GM21515 (cell line): ENCODE data around the gene RASGRP3.

Source experiments
- ATAC-seq: cut with Tn5 transposase; IDR thresholded peaks from one replicate; pipeline ENCODE4 v1.9.1; 2021; ENCODE audit not compliant: unreplicated experiment

RASGRP3 gene

DNA sequence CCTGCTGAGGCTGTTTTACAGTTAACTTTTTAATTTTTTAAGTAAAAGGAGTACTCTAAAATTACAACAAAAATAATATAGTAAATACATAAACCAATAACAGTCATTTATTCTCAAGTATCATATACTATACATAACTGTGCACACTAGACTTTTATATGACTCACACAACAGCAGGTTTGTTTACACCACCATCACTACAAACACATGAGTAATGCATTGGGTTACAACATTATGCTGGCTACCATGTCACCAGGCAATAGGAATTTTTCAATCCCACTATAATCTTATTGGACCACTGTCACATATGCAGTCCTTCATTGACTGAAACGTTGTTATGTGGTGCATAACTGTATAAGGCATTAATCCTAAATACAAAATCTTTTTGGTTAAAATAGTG, 42.5 kb downstream of the RASGRP3 start:
- ATAC-seq = no peak

DNA sequence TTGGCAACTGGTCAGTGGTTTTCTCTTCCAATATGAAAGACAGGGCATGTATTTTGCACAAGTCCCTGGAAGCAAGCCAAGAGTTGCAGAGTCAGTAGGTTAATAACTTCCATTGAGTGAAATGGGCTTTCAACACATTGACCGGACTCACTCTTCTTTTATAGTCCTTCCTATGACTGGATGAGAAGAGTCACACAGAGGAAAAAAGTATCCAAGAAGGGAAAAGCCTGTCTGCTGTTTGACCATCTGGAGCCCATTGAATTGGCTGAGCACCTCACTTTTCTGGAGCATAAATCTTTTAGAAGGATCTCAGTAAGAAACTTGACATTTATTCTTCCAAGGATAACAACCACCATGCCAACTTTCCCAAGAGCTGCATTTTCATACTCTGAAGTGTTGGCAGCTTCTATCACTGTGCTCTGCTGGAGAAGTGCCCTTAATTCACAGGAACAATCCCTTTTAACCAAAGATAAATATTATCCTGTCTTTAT, 45.4 kb downstream of the RASGRP3 start:
- no peak for ATAC-seq

DNA sequence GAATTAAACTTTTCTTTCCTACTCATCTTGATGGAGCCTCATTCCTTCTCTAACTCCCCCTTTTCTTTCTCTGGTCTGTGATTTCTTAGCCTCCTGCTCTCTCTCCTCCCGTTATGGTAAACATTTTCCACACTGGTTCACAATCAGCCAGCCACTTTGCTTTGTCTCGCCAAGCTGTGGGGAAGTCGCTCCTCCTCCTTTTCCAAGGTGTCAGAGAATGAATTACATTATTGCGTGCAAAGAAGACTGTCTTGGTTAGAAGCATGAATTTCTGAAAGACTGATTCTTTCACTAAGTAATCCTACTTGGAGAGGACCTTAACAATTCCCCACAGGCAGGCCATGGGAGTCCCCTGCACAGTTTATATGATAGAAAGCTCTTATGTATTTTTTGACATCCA, 46.1 kb downstream of the RASGRP3 start:
- ATAC-seq = no peak

DNA sequence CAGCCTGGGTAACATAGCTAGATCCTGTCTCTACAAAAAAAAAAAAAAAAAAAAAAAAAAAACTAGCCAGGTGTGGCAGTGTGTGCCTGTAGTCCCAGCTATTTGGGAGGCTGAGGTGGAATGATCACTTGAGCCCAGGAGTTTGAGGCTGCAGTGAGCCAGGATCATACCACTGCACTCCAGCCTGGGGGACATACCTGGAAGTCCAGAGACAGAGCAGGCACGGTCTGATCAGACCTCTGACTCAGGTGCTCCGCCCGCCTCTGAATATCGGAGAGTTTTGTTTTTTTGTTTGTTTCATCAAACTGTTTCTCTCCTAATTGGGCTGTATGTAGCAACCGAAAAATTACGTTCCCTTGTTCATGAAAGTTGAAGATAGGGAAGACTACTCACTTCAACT, 49.2 kb downstream of the RASGRP3 start:
- no peak for ATAC-seq

DNA sequence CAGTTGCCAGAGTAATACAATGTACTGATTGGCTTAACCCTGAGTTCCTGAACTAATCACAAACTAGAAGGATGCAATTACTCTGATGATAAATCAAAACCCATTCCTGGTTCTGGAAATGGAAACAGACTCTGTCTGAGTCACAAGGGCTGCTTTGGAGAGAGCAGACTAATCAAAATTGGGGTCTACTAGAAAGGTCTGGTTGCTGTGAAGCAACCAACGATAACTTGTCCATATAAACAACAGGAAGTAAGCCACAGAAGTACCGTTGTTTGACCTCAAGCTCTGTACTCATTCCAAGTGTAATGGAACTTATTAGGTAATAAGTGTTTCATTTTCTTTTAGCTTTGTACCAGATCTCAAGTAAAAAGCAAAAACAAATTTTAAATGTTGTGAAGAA, 49.7 kb downstream of the RASGRP3 start:
- ATAC-seq = no peak

DNA sequence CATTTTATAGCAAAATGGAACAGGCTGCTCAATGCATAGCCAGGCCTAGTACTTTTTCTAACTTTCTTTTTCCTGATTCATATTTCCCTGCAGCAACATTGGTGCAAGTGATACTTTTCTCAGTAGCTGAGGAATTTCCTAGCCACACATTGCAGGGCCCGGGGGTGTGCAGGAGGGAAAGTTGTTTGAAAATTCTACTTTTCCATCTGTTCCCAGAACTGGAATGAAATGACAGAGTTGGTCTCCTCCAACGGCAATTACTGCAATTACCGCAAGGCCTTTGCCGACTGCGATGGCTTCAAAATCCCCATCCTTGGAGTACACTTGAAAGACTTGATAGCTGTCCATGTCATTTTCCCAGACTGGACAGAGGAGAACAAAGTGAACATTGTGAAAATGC, 50.5 kb downstream of the RASGRP3 start:
- ATAC-seq = no peak

DNA sequence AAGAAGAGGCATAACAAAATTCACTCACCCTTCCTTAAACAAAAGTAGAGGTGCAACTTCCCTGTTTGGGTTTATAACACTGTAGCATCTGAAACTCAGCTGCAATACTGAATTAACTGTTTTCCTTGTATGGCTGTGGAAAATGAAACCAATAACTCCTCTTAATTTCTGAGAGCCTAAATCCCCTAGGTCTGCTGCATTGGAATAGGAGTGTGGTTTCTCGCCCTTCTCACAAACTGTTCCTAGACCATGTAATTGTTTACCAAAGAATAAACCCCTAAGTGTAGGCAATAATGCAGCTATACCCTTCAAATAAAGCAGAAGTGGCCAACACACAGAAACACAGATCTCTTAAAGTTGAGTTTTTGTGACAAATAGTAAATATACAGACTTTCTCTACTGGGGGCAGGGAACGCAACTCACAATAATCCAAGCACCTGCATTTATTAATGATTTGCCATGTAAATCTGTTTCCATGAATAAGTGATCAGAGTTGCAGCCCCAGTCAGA, 52.0 kb downstream of the RASGRP3 start:
- ATAC-seq = no peak

DNA sequence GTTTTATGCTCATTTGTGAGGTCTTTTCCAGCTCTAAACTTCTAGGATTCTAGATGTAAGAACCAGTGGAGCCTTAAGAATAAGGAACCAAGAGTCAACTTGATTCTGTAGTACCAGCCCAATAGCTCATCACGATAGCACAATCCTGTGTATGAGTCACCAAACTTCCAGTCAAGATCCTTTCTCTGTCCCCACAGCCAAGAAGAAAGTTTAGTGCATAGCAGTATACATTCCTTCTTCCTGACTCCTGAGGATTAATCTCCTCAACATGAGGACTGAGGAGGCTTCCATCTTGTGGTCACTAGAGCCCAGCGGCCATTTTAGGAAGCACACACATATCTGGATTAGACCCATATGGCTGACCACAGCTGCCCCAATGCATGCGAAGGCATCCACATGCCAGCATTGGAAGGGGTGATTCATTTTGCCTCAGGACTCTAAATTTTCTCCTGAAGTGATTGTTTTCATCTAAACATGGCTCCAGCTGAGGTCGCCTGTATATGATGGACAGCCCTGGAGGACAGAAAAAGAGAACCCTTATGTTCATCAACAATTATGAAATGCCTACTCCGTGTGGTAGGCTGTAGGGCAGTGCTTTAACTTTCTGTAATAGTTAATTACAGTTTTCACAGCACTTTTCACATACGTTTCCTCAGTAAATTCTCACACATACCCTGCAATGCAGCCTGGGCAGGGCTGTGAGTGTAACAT, 53.5 kb downstream of the RASGRP3 start:
- ATAC-seq = no peak

DNA sequence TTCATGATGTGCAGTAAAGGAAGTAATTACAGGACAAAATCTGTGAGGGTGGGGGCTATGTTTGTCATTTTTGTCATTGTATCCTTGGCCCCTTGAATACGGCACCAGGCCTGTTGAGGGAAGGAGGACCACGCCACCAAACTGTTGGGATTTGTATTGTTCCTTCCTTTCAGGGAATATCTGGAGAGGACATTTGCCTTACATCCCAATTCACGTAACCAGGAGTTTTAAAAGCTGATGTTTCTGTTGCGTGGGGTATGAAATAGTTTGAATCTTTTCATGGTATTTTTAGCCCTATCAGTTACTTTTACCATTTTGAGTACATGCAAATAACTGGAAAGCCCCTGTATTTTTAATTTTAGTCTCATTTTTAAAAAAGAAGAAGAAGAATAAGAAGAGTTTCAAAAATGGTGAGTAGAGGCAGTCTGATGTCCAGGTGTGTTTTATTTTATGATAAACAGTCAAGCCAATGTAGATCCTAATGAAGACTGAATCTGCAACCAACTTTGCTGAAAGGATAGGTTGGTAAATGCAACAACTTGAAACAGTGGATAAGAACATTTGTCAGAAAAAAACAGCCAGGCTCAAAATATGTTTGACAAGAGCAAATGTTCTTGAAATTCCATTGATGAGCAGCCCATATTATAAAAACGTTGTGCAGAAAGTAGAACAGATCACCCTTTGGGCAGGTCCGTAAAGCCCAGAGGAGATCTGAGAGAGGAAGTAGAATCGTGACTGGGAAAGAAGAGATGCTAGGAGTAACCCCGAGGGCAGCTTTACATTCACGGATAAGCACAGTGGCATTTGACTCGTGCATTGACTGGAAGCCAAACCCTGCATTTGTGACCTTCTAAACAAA, 54.5 kb downstream of the RASGRP3 start:
- ATAC-seq = no peak

DNA sequence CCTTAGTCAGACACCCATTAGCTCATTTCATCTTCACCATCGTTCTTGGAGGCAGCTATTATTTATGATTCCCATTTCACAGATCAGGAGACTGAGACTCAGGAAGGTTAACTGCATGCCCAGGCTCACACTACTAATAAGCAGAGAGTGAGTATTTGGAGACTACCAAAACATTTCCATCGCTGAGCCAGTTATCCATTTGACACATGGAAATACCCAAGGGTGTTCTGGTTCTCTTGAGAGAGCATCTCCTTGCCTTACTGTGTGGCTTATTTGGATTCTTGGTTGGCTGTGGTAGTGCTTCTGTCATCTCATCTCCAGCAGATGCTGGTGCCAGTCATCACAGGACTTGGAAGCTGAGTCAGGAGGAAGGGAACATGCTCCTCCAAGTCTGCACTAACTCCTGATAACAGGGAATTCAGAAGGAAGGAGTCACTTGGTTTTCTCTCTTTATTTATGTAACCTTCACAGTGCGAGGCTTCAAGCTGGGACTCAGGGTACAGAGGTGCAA, 55.2 kb downstream of the RASGRP3 start:
- no peak for ATAC-seq

DNA sequence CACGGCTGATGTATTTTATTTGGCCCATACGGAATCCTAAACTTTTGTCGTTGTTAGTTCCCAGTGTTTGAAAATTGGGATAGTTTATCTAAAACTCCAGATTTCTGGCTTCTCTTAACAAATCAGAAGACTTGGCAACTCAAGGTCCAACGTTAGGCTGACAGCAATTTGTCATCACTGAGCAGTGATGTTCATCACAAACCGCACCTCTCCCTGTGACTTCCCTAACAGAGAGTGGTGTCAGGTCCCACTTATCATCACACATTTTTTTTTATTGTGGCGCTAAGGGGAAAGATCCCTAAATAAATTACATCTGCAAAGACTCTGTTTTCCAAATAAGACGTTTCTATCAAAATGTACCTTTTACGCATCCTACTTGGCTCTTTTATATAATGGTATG, 55.7 kb downstream of the RASGRP3 start:
- ATAC-seq = no peak

DNA sequence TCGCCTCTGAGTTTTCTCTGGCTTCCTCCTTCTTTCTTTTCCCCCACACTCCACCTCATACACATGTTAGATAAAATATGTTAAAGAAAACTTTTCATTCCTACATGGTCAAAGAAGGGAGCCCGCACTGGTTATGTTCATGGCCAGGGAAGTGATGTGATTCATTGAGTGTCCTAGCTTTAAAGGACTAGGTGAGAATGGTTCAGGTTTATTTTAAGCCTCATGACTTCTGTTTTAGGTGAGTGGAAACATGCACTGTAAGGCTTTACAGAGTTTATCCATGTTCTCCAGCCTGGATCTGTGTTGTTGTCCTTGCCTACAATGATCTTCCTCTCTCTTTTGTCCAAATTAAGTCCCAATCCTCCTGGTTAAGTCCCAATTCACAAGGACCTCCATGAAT, 56.5 kb downstream of the RASGRP3 start:
- no peak for ATAC-seq

DNA sequence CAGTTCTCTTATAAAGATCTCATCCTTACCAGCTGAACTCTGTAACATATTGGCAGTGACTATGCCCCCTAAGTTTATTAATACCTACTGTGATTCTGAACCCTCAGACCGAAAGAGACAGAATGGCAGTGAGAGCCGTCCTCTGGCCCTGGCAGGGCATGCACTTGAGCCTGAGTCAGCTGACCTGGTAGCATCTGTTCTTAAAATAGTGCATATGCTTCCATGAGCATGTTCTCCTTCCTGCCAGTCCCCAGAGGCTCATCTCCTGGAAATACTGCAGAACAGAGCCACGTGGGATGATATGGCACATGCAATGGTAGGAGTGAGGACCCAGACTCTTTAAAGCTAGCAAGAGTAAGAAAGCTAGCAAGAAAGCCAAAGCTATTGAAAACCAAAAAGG, 59.0 kb downstream of the RASGRP3 start:
- no peak for ATAC-seq

DNA sequence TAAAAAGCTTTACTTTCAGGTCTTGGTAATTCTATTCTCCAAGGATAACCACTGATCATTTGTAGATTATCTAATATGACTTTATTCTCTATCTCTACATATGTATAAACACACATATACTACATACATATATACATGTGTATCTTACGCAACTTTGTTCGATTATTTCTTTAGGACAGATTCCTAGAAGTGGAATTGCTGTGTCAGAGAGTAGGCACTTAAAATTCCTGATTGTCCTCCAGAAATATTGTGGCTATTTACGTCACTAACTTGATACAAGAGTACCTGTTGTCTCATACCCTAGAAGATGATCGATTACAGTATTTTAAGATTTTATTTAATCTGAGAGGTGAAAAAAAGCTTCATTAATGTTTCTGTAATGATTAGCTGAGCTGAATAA, 64.8 kb downstream of the RASGRP3 start:
- ATAC-seq = no peak

DNA sequence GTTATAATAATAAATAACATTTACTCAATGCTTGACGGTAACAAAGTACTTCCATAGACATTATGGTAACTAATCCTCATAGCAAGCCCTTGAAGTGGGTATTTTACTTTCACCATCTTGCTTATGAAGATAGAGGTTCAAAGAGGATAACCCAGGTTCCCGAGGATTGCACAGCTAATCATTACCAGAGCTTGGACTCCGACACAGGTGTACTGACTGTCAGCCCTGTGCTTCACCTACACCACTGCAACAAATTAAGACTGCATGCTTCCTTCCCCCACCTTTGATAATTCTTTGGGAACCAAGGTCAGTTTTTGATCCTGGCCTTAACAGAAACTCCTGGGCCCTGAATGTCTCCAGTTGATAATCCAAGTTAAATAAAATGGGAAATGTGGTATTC, 73.8 kb downstream of the RASGRP3 start:
- no peak for ATAC-seq

DNA sequence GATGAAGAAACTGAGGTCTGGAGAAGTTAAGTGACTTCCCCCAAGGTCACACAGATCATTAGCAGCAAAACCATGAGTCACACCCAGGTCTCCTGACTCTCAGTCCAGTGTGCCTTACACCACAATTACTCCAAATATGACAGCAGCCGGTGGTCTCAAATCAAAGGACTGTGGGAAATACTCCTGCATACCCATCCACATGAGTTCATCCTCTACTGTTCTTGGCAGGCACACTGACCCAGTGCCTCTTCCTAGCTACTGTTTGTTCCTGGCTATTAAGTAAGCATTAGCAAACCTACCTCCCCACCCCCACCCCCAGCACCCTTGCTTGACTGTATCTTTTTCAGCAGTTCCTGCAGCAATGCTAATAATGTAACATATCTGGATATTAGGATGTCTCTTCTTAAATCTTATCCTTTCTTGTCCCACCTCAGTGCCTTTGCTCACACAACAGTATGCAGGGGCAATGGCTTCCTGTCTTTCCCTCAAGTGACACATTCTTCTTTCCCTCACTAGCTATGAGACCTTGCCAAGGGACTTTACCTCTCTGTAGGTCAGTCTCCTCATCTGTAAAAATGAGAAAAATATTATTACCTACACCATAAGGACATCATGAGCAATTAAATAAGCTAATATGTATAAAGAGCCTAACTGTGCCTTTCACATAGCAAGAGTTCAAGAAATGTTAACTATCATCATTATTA, 76.5 kb downstream of the RASGRP3 start:
- ATAC-seq = no peak

DNA sequence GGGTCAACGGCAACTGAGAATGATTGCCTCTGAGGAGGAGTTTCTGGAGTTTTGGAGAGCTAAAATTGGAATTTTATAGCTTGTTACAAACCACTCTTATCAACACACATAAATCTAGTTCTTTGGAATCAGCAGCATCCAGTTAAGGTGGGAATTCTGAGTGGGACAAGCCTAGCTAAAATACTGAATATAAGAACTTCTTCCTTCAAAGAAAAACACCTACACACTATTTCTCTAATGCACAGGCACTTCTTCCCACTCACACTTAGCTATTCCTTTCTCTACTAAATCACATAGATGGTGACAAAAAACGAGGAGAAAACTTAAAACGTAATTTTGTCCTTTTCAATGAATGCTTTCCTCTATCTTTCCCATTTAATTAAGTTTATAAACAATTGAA, 79.2 kb downstream of the RASGRP3 start:
- no peak for ATAC-seq

DNA sequence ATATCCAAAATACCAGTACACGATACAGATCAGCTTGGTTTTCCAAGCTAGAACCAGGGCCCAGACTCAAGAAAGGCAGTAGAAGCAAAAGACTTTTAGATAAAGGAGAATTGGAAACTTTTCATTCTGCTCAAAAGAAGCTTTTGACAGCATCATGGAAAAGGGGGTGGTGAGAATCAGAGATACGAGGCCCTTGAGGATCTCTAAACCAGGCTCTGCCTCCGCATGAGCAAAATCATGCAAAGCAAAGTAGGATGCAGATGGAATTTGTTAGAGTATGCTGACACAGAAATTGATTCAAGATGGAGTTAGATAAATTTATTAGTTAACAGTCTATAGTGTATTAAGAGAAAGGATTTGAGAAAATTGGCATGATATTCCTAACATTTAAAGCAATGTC, 82.9 kb downstream of the RASGRP3 start:
- ATAC-seq = no peak

DNA sequence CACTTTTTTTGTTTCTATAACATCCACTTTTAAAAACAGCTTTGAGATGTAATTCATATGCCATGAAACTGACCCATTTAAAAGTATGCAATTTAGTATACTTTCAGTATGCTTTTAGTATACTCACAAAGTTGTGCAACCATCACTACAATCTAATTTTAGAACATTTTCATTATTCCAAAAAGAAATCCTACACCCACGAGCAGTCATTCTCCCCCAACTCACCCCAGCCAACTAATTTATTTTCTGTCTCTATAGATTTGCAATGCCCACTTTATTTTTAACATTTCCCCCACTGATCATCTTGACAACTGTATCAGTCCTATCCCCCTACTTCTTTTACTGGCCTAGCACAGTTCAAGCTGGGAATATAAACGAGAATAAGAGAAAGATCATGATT, 83.6 kb downstream of the RASGRP3 start:
- no peak for ATAC-seq

DNA sequence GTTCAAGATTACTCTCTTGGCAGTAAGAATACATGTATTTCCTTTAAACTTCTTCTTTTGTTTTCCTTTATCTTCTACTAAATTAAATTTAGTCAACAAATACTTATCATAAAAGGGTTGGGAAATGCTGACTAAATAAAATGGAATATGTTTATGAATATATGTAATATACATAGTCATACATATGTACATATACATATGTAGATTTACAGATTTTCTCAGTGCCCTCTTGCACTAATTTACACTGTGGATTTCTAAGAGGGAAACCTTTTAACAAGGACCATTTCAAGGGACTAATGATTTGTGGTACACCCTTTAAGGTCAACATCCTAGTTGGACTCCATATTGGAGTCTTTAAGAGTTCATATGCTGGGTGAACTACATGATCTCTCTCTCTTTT, 85.4 kb downstream of the RASGRP3 start:
- ATAC-seq = no peak

DNA sequence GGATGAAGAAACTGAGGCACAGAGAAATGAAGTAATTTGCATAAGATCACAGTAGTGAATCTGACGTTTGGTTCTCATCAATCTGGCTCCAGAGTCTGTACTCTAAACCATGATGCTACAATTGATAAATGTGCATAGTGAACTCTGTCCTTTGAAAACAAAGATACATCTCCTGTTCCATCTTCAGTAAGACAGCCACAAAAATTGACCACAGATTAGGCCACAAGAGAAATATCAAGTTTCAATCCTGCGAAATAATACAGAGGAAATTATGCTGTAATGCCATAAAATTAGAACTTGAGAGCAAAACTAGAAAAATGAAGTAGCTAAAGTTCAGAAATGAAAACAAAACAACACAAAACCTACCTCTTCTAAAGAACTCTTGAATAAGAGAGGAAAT, 94.2 kb downstream of the RASGRP3 start:
- ATAC-seq = no peak
